PC-9 (cell line): ENCODE results near the gene OR10K1.

ENCODE experiments used
- EZH2 ChIP-seq: fragments of 200-600 bp; sonication (generic); IDR thresholded peaks from 2 replicates; pipeline ENCODE4 v1.8.0; 2017; ENCODE audit warnings: antibody characterized with exemption, low read depth
- TF ChIP-seq, protein P1 (sequence below): fragments of 200-600 bp; sonication (generic); conservative IDR thresholded peaks from 2 replicates; pipeline ENCODE4 v1.6.1; 2017; ENCODE audit warnings: mixed run types, antibody characterized with exemption, mild to moderate bottlenecking, moderate library complexity

DNA sequence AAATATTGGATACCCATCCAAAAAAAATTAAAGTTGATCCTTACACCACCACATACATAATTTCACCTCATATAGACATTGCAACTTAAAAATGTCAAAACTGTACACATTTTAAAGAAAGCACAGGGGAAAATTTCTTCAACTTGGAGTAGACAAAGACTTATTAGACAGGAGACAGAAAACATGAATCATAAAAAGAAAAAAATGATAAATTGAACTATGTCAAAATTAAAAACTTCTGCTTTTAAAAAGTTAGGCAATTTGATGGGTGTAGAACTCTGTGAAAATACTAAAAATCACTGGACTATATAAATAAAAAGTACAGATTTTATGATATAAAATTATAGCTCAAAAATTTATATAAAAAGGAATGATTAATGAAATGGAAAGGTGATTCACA is 4.4 kb upstream of the OR10K1 start:
- no peak for TF ChIP-seq EZH2
- TF ChIP-seq, protein P1, sequence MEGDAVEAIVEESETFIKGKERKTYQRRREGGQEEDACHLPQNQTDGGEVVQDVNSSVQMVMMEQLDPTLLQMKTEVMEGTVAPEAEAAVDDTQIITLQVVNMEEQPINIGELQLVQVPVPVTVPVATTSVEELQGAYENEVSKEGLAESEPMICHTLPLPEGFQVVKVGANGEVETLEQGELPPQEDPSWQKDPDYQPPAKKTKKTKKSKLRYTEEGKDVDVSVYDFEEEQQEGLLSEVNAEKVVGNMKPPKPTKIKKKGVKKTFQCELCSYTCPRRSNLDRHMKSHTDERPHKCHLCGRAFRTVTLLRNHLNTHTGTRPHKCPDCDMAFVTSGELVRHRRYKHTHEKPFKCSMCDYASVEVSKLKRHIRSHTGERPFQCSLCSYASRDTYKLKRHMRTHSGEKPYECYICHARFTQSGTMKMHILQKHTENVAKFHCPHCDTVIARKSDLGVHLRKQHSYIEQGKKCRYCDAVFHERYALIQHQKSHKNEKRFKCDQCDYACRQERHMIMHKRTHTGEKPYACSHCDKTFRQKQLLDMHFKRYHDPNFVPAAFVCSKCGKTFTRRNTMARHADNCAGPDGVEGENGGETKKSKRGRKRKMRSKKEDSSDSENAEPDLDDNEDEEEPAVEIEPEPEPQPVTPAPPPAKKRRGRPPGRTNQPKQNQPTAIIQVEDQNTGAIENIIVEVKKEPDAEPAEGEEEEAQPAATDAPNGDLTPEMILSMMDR = no peak
